Cardiac fibroblast (primary cell): ENCODE results near the gene ATP5MK.

Experiments
- DNase-seq, 2 donors: peaks; one replicate each; pipeline versions ENCODE4 v3.0.0 to v3.0.0-alpha.2; 2010; ENCODE audit warnings: low read depth in 2 of 2
- H3K4me3 ChIP-seq, 2 donors: replicated peaks in 1 of 2; 1 replicate in 1 of 2; 2 replicates in 1 of 2; pipeline ENCODE4 v1.5.1; 2011; ENCODE audit warnings: low read depth in 2 of 2, low read length in 2 of 2, mild to moderate bottlenecking in 2 of 2, moderate library complexity in 1 of 2
- TF ChIP-seq, protein P1 (sequence below): IDR thresholded peaks from one replicate; pipeline ENCODE4 v1.5.1; 2011; ENCODE audit warnings: low read depth, mild to moderate bottlenecking, low read length, inconsistent platforms

Gene ATP5MK

DNA sequence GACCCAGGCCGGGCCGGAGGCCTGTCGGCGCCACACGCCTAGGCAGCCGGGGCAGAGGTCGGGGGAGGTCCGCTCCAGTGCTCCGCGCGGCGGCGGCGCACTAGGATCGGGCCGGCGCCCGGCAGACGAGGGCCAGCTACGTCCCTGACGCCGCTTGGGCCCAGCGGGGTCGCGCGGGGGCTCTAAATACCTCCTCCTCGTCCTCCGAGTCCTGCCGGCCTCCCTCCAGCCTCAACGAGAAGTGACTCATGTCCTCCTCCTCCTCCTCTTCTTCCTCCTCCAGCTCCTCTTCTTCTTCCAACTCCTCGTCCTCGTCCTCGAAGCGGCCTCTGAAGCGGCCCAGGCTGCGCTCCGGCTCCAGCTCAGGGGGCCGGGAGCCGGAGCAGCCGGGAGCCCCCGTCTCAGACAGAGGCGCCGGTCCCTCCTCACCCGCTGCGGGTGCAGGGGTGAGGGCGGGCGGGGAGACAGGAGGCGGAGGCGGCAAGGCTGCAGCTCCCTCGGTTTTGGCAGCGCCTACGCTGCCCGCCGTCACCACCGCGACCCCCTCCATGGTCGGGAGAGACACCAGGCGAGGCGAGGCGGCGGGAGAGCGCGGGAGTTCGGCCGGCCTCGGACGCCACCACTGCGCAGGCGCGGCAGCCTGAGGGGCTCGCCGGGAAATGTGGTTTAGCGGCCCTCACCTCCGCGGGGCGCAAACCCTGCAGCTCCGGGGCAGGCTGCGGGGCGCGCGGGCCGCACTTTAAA lies 45.6 kb downstream of the ATP5MK start, which contains the start of gene PCGF6:
PCGF6 (minus strand) TSS at position 624 of the 744 bp plus-strand sequence; CDS start at position 550, 74 bp downstream.
- TF ChIP-seq, protein P1, sequence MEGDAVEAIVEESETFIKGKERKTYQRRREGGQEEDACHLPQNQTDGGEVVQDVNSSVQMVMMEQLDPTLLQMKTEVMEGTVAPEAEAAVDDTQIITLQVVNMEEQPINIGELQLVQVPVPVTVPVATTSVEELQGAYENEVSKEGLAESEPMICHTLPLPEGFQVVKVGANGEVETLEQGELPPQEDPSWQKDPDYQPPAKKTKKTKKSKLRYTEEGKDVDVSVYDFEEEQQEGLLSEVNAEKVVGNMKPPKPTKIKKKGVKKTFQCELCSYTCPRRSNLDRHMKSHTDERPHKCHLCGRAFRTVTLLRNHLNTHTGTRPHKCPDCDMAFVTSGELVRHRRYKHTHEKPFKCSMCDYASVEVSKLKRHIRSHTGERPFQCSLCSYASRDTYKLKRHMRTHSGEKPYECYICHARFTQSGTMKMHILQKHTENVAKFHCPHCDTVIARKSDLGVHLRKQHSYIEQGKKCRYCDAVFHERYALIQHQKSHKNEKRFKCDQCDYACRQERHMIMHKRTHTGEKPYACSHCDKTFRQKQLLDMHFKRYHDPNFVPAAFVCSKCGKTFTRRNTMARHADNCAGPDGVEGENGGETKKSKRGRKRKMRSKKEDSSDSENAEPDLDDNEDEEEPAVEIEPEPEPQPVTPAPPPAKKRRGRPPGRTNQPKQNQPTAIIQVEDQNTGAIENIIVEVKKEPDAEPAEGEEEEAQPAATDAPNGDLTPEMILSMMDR, result no peak
- peak; percentile 77 to 85 for DNase-seq
- peak within 1 kb of the TSS; percentile 71 for H3K4me3 ChIP-seq

DNA sequence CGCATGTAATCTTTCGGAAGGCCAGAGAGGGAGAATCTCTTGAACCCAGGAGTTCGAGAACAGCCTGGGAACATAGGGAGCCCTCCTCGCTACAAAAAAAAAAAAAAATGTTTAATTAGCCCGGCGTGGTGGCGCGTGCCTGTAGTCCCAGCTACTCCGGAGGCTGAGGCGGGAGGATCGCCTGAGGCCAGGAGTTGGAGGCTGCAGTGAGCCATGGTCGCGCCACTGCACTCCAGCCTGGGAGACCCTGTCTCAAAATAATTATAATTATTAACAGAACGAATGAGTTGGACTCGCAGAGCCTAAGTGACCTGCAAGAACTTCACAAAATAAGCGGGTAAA lies 46.1 kb downstream of the ATP5MK start:
- TF ChIP-seq, protein P1, result no peak
- DNase-seq, result no peak
- H3K4me3 ChIP-seq, result peak overlapping the region; percentile 71
